ENCODE data around the gene HBM. TPM values are rescaled to one million over a fixed set of nuclear protein-coding genes. Genes with fewer than 3 reads are reported as not detected.

Gene HBM
- total and polyA plus RNA-seq, 4 donors = 0.28 to 2,893 TPM; not detected in 2

GRCh38 chr16:146646-147045, 19.1 kb upstream of the HBM start:
- Histone ChIP-seq H3K27ac (ENCODE audit: low read depth in 1 of 2, low read length in 2 of 2) (no peak overlapping the region), H3K9ac (ENCODE audit: low read depth in 1 of 2, low read length in 2 of 2) (no peak overlapping the region), H3K36me3 (ENCODE audit: control insufficient read depth in 4 of 4, insufficient read depth in 3 of 4, low read depth in 1 of 4, low read length in 3 of 4) (no peaks in the 10 kb centered on the region), H3K9me3 (ENCODE audit: control insufficient read depth in 4 of 4, low read length in 3 of 4) (no peaks in the 10 kb centered on the region), H3K27me3 (ENCODE audit: control insufficient read depth in 4 of 4, insufficient read depth in 4 of 4, low read length in 3 of 4) (no peaks in the 10 kb centered on the region), H3K4me1 (ENCODE audit: control insufficient read depth in 4 of 4, insufficient read depth in 4 of 4, low read length in 3 of 4) (no peaks in the 10 kb centered on the region), H3K4me3 (ENCODE audit: low read depth in 1 of 3, low read length in 3 of 3) (no peak overlapping the region)
- TF ChIP-seq ZBTB33 (IDR thresholded peaks at IDR 0.05) = no peak
- TF ChIP-seq ATF3 (IDR thresholded peaks at IDR 0.05) = no peak
- TF ChIP-seq NR2F2 (IDR thresholded peaks at IDR 0.05) = no peak
- TF ChIP-seq REST (IDR thresholded peaks at IDR 0.05) = no peak
- TF ChIP-seq SP1 (IDR thresholded peaks at IDR 0.05) = no peak
- no peak for TF ChIP-seq HNF4G (IDR thresholded peaks at IDR 0.05)
- no peak for TF ChIP-seq JUND (IDR thresholded peaks at IDR 0.05)
- no peak for TF ChIP-seq CTCF (IDR thresholded peaks at IDR 0.05; ENCODE audit: low read depth, low read length, missing input control)
- TF ChIP-seq TAF1 (conservative IDR thresholded peaks at IDR 0.05) = no peak
- no peak for TF ChIP-seq RXRA (IDR thresholded peaks at IDR 0.05)
- TF ChIP-seq HNF4A (conservative IDR thresholded peaks at IDR 0.05) = no peak
- no peak for TF ChIP-seq EGR1 (IDR thresholded peaks at IDR 0.05; ENCODE audit: low read depth in 2 of 2)
- no peak for TF ChIP-seq YY1 (IDR thresholded peaks at IDR 0.05)
- TF ChIP-seq GABPA (IDR thresholded peaks at IDR 0.05 in 1 of 2, conservative IDR thresholded peaks at IDR 0.05 in 1 of 2) = no peak
- no peak for TF ChIP-seq FOXA2 (IDR thresholded peaks at IDR 0.05)
- no peak for TF ChIP-seq MAX (IDR thresholded peaks at IDR 0.05)
- no peak for DNase-seq (ENCODE audit: low spot score)
- 85% methylated on average over 2 of the region's 2 CpGs for WGBS

All from liver (tissue), 9 donors.